ENCODE data around the gene RBM47.

DNA sequence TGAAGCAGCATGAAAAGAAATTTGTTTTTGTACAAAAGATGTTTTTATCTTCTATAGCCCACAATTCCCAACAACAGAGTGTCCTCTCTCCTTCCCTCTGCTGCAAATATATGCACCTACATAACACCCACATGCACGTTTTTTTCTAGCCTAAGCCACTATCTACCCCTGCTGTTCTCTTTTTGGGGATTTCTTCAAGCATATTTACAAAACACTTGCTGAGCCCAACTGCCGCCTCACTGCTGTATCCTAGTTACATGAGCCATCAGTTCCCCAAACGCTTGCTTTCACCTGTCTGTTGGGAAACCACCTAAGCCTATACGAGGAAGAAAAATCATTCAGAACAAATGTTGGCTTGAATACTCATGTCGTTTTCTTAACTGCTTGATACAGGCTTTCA is 167.3 kb downstream of the RBM47 start:
- TF ChIP-seq, protein P1, sequence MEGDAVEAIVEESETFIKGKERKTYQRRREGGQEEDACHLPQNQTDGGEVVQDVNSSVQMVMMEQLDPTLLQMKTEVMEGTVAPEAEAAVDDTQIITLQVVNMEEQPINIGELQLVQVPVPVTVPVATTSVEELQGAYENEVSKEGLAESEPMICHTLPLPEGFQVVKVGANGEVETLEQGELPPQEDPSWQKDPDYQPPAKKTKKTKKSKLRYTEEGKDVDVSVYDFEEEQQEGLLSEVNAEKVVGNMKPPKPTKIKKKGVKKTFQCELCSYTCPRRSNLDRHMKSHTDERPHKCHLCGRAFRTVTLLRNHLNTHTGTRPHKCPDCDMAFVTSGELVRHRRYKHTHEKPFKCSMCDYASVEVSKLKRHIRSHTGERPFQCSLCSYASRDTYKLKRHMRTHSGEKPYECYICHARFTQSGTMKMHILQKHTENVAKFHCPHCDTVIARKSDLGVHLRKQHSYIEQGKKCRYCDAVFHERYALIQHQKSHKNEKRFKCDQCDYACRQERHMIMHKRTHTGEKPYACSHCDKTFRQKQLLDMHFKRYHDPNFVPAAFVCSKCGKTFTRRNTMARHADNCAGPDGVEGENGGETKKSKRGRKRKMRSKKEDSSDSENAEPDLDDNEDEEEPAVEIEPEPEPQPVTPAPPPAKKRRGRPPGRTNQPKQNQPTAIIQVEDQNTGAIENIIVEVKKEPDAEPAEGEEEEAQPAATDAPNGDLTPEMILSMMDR (IDR thresholded peaks at IDR 0.05; ENCODE audit: low read depth, low read length): peak; percentile 34
- no peak for TF ChIP-seq EZH2phosphoT487 (IDR thresholded peaks at IDR 0.05; ENCODE audit: low read depth)
